Liver (tissue), 9 donors: ENCODE data around the gene MICAL3. TPM values are rescaled to one million over a fixed set of nuclear protein-coding genes. Genes with fewer than 3 reads are reported as not detected.

Experiments
- DNase-seq: peaks from one replicate; pipeline ENCODE4 v3.0.0-alpha.2; 2017; ENCODE audit warnings: low spot score
- H3K27ac ChIP-seq, 2 donors: one replicate each; pipeline ENCODE4 v1.7.0; 2013; ENCODE audit warnings: inconsistent platforms in 2 of 2, low read length in 2 of 2, control low read depth in 1 of 2, low read depth in 1 of 2, mild to moderate bottlenecking in 1 of 2
- H3K27me3 ChIP-seq, 4 donors: one replicate each; pipeline versions ENCODE4 v1.6.1 to v1.7.0; 2013; ENCODE audit warnings: low read length in 3 of 4, inconsistent platforms in 1 of 4, mild to moderate bottlenecking in 1 of 4, moderate library complexity in 1 of 4; ENCODE audit not compliant: control insufficient read depth in 4 of 4, insufficient read depth in 4 of 4
- H3K36me3 ChIP-seq, 4 donors: one replicate each; pipeline versions ENCODE4 v1.6.1 to v1.7.0; 2013; ENCODE audit warnings: low read length in 3 of 4, mild to moderate bottlenecking in 3 of 4, low read depth in 1 of 4, moderate library complexity in 1 of 4; ENCODE audit not compliant: control insufficient read depth in 4 of 4, insufficient read depth in 3 of 4
- H3K4me1 ChIP-seq, 4 donors: one replicate each; pipeline versions ENCODE4 v1.6.1 to v1.7.0; 2013; ENCODE audit warnings: low read length in 3 of 4, mild to moderate bottlenecking in 3 of 4, moderate library complexity in 1 of 4; ENCODE audit not compliant: control insufficient read depth in 4 of 4, insufficient read depth in 4 of 4
- H3K4me3 ChIP-seq, 3 donors: one replicate each; pipeline versions ENCODE4 v1.6.1 to v1.7.0; 2013; ENCODE audit warnings: low read length in 3 of 3, control low read depth in 1 of 3, low read depth in 1 of 3, mild to moderate bottlenecking in 1 of 3
- H3K9ac ChIP-seq, 2 donors: one replicate each; pipeline ENCODE4 v1.7.0; 2013; ENCODE audit warnings: low read length in 2 of 2, mild to moderate bottlenecking in 2 of 2, moderate library complexity in 2 of 2, control low read depth in 1 of 2, low read depth in 1 of 2
- H3K9me3 ChIP-seq, 4 donors: one replicate each; pipeline versions ENCODE4 v1.6.1 to v1.7.0; 2013; ENCODE audit warnings: low read length in 3 of 4; ENCODE audit not compliant: control insufficient read depth in 4 of 4
- EGR1 ChIP-seq, 2 donors: IDR thresholded peaks; 2 replicates each; pipeline ENCODE4 v1.6.1; 2016 to 2018; ENCODE audit warnings: antibody characterized with exemption in 2 of 2, low read depth in 2 of 2
- FOXA1 ChIP-seq: IDR thresholded peaks from 2 replicates; pipeline ENCODE4 v1.6.1; 2016; ENCODE audit warnings: antibody characterized with exemption
- FOXA2 ChIP-seq: IDR thresholded peaks from 2 replicates; pipeline ENCODE4 v1.6.1; 2016; ENCODE audit warnings: antibody characterized with exemption
- GABPA ChIP-seq, 2 donors: IDR thresholded peaks in 1 of 2; conservative IDR thresholded peaks in 1 of 2; 2 replicates each; pipeline ENCODE4 v1.6.1; 2016; ENCODE audit warnings: antibody characterized with exemption in 2 of 2, mild to moderate bottlenecking in 1 of 2, moderate library complexity in 1 of 2
- HNF4A ChIP-seq, 2 donors: conservative IDR thresholded peaks; 2 replicates each; pipeline ENCODE4 v1.6.1; 2016; ENCODE audit warnings: antibody characterized with exemption in 2 of 2, mild to moderate bottlenecking in 2 of 2
- HNF4G ChIP-seq: IDR thresholded peaks from 2 replicates; pipeline ENCODE4 v1.6.1; 2016; ENCODE audit warnings: antibody characterized with exemption
- NR2F2 ChIP-seq: IDR thresholded peaks from 2 replicates; pipeline ENCODE4 v1.6.1; 2016; ENCODE audit warnings: antibody characterized with exemption
- RAD21 ChIP-seq, 2 donors: IDR thresholded peaks; 2 replicates each; pipeline ENCODE4 v1.6.1; 2016; ENCODE audit warnings: antibody characterized with exemption in 2 of 2, mild to moderate bottlenecking in 2 of 2
- SP1 ChIP-seq: IDR thresholded peaks from 2 replicates; pipeline ENCODE4 v1.6.1; 2018; ENCODE audit warnings: antibody characterized with exemption, mild to moderate bottlenecking
- TAF1 ChIP-seq: conservative IDR thresholded peaks from 2 replicates; pipeline ENCODE4 v1.6.1; 2016; ENCODE audit warnings: antibody characterized with exemption, mild to moderate bottlenecking
- YY1 ChIP-seq: IDR thresholded peaks from 2 replicates; pipeline ENCODE4 v1.6.1; 2016; ENCODE audit warnings: antibody characterized with exemption, mild to moderate bottlenecking
- WGBS: extraction: QIAGEN DNeasy Blood & Tissue Kit; methylation state at CpG from one replicate; pipeline ENCODE4 v1.1.7; 2013; 5-methylcytosine and 5-hydroxymethylcytosine counted together
- polyA plus RNA-seq, 2 donors: library from polyadenylated mRNA; stranded (reverse) in 1 of 2; unstranded in 1 of 2; fragments of 200-250 nt in 1 of 2; fragments of >200 nt in 1 of 2; fragmentation: Nextera tagmentation in 1 of 2; extraction: Ambion mirVana in 1 of 2; gene quantifications; one replicate each; pipeline versions ENCODE4 v1.2.1 to v1.2.3, GENCODE V29; 2013 to 2015
- total RNA-seq, 2 donors: library from RNA; depleted of rRNA; stranded (reverse); fragments of >200 nt; gene quantifications; one replicate each; pipeline ENCODE4 v1.2.3, GENCODE V29; 2014
- TF ChIP-seq, protein P1 (sequence below): IDR thresholded peaks from 2 replicates; pipeline ENCODE4 v1.6.1; 2016; ENCODE audit warnings: antibody characterized with exemption
- TF ChIP-seq, protein P2 (sequence below): IDR thresholded peaks from 2 replicates; pipeline ENCODE4 v1.6.1; 2016; ENCODE audit warnings: antibody characterized with exemption
- TF ChIP-seq, protein P3 (sequence below): fragments of 150-350 bp; IDR thresholded peaks from 2 replicates; pipeline ENCODE4 v1.5.1; 2017; ENCODE audit warnings: improper control_type of control experiment, low read depth, low read length; ENCODE audit not compliant: missing input control
- TF ChIP-seq, protein P4 (sequence below): IDR thresholded peaks from 2 replicates; pipeline ENCODE4 v1.6.1; 2016; ENCODE audit warnings: antibody characterized with exemption, mild to moderate bottlenecking
- TF ChIP-seq, protein P5 (sequence below): IDR thresholded peaks from 2 replicates; pipeline ENCODE4 v1.6.1; 2016; ENCODE audit warnings: antibody characterized with exemption
- donor health status: healthy.
- donor health status: healthy.
- donor health status: healthy.
- donor health status: healthy.
- donor health status: healthy.

The MICAL3 gene
- total and polyA plus RNA-seq, 4 donors, result 6.4 to 38.4 (median 23.4) TPM

DNA sequence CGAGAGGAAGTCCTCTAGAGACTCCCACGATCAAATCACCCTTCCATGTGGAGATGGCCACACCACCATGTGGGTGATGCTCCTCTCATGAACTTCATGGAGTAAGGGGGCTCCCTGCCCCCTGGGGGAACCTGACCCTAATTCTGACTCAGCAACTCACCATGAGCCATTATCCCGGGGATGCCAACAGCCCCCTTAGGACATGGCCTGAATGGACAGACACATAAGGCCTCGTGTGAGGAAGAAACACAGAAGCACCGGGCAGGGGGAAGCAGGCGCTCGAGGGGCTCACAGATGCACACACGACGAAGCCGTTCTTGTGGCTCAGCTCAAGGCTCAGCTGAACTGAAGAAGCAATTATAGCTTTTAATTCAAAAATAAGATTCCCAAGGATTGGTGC lies 150.6 kb downstream of the MICAL3 start:
- no peak overlapping the region for H3K4me3 ChIP-seq
- H3K27me3 ChIP-seq, result no peaks in the 10 kb centered on the region
- no peak for DNase-seq
- H3K27ac ChIP-seq, result no peak overlapping the region
- TF ChIP-seq HNF4A (conservative IDR thresholded peaks at IDR 0.05) (no peak), EGR1 (IDR thresholded peaks at IDR 0.05; ENCODE audit: low read depth in 2 of 2) (no peak), NR2F2 (no peak), FOXA1 (no peak), RAD21 (IDR thresholded peaks at IDR 0.05) (no peak), FOXA2 (no peak), SP1 (no peak), TAF1 (no peak), HNF4G (no peak)
- TF ChIP-seq, protein P1, sequence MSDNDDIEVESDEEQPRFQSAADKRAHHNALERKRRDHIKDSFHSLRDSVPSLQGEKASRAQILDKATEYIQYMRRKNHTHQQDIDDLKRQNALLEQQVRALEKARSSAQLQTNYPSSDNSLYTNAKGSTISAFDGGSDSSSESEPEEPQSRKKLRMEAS, result no peak
- TF ChIP-seq, protein P2, sequence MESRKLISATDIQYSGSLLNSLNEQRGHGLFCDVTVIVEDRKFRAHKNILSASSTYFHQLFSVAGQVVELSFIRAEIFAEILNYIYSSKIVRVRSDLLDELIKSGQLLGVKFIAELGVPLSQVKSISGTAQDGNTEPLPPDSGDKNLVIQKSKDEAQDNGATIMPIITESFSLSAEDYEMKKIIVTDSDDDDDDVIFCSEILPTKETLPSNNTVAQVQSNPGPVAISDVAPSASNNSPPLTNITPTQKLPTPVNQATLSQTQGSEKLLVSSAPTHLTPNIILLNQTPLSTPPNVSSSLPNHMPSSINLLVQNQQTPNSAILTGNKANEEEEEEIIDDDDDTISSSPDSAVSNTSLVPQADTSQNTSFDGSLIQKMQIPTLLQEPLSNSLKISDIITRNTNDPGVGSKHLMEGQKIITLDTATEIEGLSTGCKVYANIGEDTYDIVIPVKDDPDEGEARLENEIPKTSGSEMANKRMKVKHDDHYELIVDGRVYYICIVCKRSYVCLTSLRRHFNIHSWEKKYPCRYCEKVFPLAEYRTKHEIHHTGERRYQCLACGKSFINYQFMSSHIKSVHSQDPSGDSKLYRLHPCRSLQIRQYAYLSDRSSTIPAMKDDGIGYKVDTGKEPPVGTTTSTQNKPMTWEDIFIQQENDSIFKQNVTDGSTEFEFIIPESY, result no peak
- TF ChIP-seq, protein P3, sequence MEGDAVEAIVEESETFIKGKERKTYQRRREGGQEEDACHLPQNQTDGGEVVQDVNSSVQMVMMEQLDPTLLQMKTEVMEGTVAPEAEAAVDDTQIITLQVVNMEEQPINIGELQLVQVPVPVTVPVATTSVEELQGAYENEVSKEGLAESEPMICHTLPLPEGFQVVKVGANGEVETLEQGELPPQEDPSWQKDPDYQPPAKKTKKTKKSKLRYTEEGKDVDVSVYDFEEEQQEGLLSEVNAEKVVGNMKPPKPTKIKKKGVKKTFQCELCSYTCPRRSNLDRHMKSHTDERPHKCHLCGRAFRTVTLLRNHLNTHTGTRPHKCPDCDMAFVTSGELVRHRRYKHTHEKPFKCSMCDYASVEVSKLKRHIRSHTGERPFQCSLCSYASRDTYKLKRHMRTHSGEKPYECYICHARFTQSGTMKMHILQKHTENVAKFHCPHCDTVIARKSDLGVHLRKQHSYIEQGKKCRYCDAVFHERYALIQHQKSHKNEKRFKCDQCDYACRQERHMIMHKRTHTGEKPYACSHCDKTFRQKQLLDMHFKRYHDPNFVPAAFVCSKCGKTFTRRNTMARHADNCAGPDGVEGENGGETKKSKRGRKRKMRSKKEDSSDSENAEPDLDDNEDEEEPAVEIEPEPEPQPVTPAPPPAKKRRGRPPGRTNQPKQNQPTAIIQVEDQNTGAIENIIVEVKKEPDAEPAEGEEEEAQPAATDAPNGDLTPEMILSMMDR, result no peak
- TF ChIP-seq, protein P4, sequence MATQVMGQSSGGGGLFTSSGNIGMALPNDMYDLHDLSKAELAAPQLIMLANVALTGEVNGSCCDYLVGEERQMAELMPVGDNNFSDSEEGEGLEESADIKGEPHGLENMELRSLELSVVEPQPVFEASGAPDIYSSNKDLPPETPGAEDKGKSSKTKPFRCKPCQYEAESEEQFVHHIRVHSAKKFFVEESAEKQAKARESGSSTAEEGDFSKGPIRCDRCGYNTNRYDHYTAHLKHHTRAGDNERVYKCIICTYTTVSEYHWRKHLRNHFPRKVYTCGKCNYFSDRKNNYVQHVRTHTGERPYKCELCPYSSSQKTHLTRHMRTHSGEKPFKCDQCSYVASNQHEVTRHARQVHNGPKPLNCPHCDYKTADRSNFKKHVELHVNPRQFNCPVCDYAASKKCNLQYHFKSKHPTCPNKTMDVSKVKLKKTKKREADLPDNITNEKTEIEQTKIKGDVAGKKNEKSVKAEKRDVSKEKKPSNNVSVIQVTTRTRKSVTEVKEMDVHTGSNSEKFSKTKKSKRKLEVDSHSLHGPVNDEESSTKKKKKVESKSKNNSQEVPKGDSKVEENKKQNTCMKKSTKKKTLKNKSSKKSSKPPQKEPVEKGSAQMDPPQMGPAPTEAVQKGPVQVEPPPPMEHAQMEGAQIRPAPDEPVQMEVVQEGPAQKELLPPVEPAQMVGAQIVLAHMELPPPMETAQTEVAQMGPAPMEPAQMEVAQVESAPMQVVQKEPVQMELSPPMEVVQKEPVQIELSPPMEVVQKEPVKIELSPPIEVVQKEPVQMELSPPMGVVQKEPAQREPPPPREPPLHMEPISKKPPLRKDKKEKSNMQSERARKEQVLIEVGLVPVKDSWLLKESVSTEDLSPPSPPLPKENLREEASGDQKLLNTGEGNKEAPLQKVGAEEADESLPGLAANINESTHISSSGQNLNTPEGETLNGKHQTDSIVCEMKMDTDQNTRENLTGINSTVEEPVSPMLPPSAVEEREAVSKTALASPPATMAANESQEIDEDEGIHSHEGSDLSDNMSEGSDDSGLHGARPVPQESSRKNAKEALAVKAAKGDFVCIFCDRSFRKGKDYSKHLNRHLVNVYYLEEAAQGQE, result no peak
- TF ChIP-seq, protein P5, sequence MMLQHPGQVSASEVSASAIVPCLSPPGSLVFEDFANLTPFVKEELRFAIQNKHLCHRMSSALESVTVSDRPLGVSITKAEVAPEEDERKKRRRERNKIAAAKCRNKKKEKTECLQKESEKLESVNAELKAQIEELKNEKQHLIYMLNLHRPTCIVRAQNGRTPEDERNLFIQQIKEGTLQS, result no peak
- peaks cover 5 to 52% (median 28%) of the 10 kb centered on the region in 4 donors for H3K36me3 ChIP-seq
- peaks cover 0 to under 1% (median 0%) of the 10 kb centered on the region in 4 donors for H3K4me1 ChIP-seq
- no peaks in the 10 kb centered on the region for H3K9me3 ChIP-seq
- no peak overlapping the region for H3K9ac ChIP-seq
- 98% methylated on average over 10 of the region's 10 CpGs for WGBS

DNA sequence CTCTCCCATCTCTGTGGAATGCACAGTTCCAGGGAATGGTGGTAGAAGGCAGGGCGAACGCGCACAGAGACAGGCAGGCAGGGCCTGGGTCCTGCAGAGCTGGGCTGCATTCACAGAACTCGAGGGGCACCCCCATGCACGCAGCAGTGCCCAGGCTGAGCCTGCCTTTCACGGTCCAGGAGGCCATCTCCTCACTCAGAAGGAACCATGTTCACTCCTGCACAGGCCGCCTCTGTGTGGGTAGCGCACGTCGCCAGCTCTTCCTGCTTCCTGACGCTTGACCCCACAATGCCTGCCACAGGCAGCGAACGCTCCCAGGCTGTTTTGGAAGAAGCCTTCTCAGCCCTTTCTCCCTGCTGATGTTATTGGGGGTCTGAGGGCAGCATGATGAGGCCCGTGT lies 151.2 kb downstream of the MICAL3 start:
- Histone ChIP-seq H3K9me3 (no peaks in the 10 kb centered on the region), H3K36me3 (peaks cover 5 to 51% (median 28%) of the 10 kb centered on the region in 4 donors), H3K4me3 (no peak overlapping the region), H3K27me3 (no peaks in the 10 kb centered on the region), H3K27ac (no peak overlapping the region), H3K9ac (no peak overlapping the region), H3K4me1 (no peaks in the 10 kb centered on the region)
- TF ChIP-seq HNF4G (no peak), HNF4A (conservative IDR thresholded peaks at IDR 0.05) (no peak), GABPA (IDR thresholded peaks at IDR 0.05 in 1 of 2, conservative IDR thresholded peaks at IDR 0.05 in 1 of 2) (no peak), YY1 (no peak), FOXA2 (no peak), EGR1 (IDR thresholded peaks at IDR 0.05; ENCODE audit: low read depth in 2 of 2) (no peak)
- TF ChIP-seq, protein P1, result no peak
- TF ChIP-seq, protein P4, result no peak
- TF ChIP-seq, protein P5, result no peak
- TF ChIP-seq, protein P3, result no peak
- 95% methylated on average over 14 of the region's 14 CpGs for WGBS
- no peak for DNase-seq
